ENCODE results near the gene RHAG.

Gene RHAG

GRCh38 chr6:49558238-49558637 lies 78.4 kb downstream of the RHAG start:
- no peak for DNase-seq

GRCh38 chr6:49557177-49557576 lies 79.5 kb downstream of the RHAG start:
- DNase-seq, result no peak

- peak; percentile 95 for DNase-seq
Observed at GRCh38 chr6:49556429-49556837, 80.2 kb downstream of the RHAG start.

GRCh38 chr6:49555951-49556350 lies 80.7 kb downstream of the RHAG start:
- no peak for DNase-seq

All from NCI-H510A treated with DMSO at 0.1 percent for 48 hours (cell line).